Memory B cell (primary cell): ENCODE measurements around the gene MTLN.
"Not testable (repeated sequence)": the region's sequence is repeated elsewhere in the genome, so short reads cannot be mapped to it uniquely, and the experiment has no call there.

Source experiments
- ATAC-seq: fragments of 150-1000 bp; cut with Tn5 transposase; 2 replicates; pipeline ENCODE4 v1.10.0; 2021; ENCODE audit warnings: low read depth, mild to moderate bottlenecking, moderate library complexity
- DNase-seq, 2 donors: peaks; one replicate each; pipeline ENCODE4 v3.0.0; 2022; ENCODE audit warnings: low spot score in 2 of 2
- H3K27ac Mint-ChIP-seq: one replicate; pipeline ENCODE4 v1.8.0; 2022; ENCODE audit warnings: mild to moderate bottlenecking, moderate library complexity, mixed read lengths
- H3K27me3 Mint-ChIP-seq: one replicate; pipeline ENCODE4 v1.8.0; 2022; ENCODE audit warnings: mixed read lengths
- H3K36me3 Mint-ChIP-seq: one replicate; pipeline ENCODE4 v1.8.0; 2022; ENCODE audit warnings: mild to moderate bottlenecking, mixed read lengths
- H3K4me1 Mint-ChIP-seq: one replicate; pipeline ENCODE4 v1.8.0; 2022; ENCODE audit warnings: mixed read lengths
- H3K4me3 Mint-ChIP-seq: one replicate; pipeline ENCODE4 v1.8.0; 2022; ENCODE audit warnings: mild to moderate bottlenecking, moderate library complexity, mixed read lengths
- H3K9me3 Mint-ChIP-seq: one replicate; pipeline ENCODE4 v1.8.0; 2022; ENCODE audit warnings: mixed read lengths

Gene MTLN, protein sequence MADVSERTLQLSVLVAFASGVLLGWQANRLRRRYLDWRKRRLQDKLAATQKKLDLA

DNA sequence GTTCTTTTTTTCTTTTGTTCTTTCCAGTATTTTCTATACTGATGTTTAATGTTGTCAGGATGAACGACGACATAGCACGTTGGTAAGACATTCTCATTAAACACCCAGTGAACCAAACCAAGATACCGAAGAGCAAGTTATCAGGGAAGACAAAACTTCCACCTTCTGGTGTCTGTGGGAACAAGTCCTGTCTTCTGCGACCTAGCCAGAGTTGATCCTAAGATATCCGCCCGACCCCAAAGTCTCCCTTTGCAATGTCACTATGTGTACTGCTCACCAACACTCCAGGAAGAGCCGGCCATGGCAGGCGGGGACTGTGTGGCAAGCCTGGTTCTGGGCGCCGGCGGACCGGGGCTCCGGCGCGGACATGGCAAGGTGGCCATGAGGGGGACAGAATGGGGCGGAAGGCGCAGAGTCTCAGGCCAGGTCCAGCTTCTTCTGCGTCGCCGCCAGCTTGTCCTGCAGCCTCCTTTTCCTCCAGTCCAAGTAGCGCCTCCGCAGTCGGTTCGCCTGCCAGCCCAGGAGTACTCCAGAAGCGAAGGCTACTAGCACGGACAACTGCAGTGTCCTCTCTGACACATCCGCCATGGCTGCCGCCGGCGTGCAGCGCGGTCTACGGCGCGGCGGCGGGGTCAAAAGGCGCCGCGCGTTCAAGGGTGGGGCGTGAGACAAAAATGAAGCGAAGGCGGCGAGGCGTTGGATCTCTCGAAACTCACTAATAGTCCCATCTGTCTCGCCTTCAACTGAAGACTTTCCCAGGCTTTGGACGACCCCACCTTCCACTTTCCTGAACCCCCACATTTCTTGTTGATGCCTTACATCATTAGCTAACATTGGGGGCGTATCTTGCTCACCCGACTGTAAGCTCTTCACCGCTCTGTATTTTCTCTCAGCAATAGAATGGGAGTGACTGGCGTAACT, at the start of gene MTLN:
TSS of gene MTLN (minus strand) at position 610 of the 921 bp plus-strand sequence. CDS start at position 588, 22 bp downstream.
- peaks cover 2% of the 10 kb centered on the region for H3K9me3 Mint-ChIP-seq
- ATAC-seq (peak; percentile 96), DNase-seq (peak; percentile 58 to 71)
- H3K36me3 Mint-ChIP-seq, result peaks cover 12% of the 10 kb centered on the region
- H3K27me3 Mint-ChIP-seq, result peaks cover 14% of the 10 kb centered on the region
- H3K4me3 Mint-ChIP-seq, result peak within 1 kb of the TSS; percentile 93
- H3K4me1 Mint-ChIP-seq, result peaks cover 10% of the 10 kb centered on the region
- H3K27ac Mint-ChIP-seq, result peak within 1 kb of the TSS; percentile 87

DNA sequence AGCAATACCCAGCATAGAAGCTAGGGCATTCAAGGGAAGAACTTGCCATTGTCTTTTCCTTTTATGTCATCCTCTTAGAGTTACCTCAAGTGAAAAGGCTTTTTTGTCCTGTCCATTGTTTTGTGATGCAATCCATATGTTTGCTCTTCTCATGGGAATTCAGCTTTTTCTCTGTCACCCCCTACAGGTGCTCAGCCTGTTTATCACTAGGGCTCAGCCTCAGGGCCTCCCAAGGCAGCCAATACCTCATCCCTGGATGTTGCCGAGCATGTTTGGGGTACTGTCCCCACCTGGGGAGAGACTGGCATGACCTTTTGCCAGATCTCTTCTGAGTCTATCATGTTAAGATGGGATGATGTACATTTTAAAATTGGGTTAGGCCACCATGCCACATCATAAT, 49.6 kb upstream of the MTLN start:
- H3K4me3 Mint-ChIP-seq, H3K27me3 Mint-ChIP-seq, H3K4me1 Mint-ChIP-seq, DNase-seq, H3K27ac Mint-ChIP-seq, H3K36me3 Mint-ChIP-seq, H3K9me3 Mint-ChIP-seq, ATAC-seq: not testable (repeated sequence)

DNA sequence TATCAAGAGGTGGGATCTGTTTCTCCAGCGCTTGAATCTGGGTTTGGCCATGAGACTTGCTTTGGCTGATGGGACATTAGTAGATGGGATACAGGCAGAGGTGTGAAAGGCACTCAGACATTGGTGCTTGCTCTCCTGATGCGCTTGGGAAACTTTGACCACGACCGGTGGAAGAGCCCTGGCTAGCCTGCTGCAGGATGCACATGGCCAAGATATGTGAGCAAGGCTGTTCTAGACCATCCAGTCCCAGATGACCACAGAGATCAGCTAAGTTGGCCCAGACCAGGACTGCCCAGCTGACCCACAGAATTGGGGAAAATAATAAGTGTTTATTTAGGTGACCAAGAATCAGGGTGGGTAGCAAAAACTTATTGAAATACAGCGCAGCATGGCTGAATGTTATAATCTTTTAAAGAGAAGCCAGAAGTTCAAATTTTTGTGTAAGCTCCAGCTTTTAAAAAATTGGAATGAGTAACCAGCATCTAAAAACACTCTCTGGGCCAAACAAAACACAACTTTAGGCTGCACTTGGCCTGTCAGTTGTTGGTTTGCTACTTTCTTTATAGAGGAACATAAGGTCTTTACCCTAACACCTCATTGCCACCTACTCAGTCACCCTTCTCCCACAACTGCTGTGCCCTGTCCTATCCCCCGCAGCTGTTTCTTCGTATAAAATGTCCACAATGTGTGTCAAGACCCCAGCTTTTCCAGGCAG, 35.9 kb upstream of the MTLN start:
- H3K27ac Mint-ChIP-seq, H3K4me1 Mint-ChIP-seq, H3K4me3 Mint-ChIP-seq, ATAC-seq, H3K36me3 Mint-ChIP-seq, H3K27me3 Mint-ChIP-seq, DNase-seq, H3K9me3 Mint-ChIP-seq: not testable (repeated sequence)

- not testable (repeated sequence) for H3K27ac Mint-ChIP-seq, H3K36me3 Mint-ChIP-seq, H3K27me3 Mint-ChIP-seq, H3K4me1 Mint-ChIP-seq, DNase-seq, ATAC-seq, H3K9me3 Mint-ChIP-seq, H3K4me3 Mint-ChIP-seq
These were observed 33.4 kb upstream of the MTLN start for GRCh38 chr2:110245488-110246435.

- H3K36me3 Mint-ChIP-seq, H3K9me3 Mint-ChIP-seq: not testable (repeated sequence)
These were observed 30.9 kb upstream of the MTLN start for GRCh38 chr2:110243283-110243682.

DNA sequence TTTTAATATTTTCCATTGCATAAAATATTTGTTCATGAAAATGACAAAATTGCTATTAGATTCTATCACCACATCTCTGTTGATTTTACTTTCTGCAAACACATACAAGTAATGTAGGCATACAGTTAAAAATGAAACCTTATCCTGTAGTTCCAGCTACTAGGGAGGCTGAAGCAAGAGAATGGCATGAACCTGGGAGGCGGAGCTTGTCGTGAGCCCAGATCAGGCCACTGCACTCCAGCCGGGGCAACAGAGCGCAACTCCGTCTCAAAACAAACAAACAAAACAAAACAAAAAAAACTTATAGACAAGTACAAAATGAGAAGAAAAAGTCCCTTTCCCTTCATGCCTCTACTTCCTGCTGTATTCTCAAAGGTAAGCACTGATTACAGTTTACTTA, 22.2 kb upstream of the MTLN start:
- not testable (repeated sequence) for DNase-seq, H3K9me3 Mint-ChIP-seq, H3K4me1 Mint-ChIP-seq, H3K27me3 Mint-ChIP-seq, H3K36me3 Mint-ChIP-seq, ATAC-seq, H3K4me3 Mint-ChIP-seq, H3K27ac Mint-ChIP-seq

More at GRCh38 chr2:110243283-110243682, 30.9 kb upstream of the MTLN start:
- not testable (repeated sequence) for H3K4me1 Mint-ChIP-seq, H3K27me3 Mint-ChIP-seq, ATAC-seq, H3K27ac Mint-ChIP-seq, DNase-seq, H3K4me3 Mint-ChIP-seq

DNA sequence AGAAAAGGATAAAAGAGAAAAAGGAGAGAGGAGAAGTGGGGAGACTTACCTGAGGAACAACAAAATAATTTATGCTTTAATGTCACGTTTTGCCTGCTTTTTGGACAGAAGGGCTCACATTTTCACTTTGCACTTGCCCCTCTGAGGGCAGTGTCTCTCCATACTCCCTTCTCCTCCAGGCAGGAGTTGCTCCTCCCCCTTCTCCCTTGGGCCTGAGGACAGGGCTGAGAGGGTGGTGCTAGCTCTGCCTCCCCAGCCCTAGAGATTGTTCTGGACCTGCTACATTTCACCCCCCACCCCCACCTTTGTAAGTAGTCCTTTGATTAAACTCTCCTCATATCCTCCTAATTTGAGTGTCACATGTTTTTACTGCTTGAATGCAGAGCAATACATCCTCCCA, 17.5 kb upstream of the MTLN start:
- not testable (repeated sequence) for H3K9me3 Mint-ChIP-seq, ATAC-seq, H3K4me1 Mint-ChIP-seq, DNase-seq, H3K36me3 Mint-ChIP-seq, H3K27ac Mint-ChIP-seq, H3K27me3 Mint-ChIP-seq, H3K4me3 Mint-ChIP-seq

DNA sequence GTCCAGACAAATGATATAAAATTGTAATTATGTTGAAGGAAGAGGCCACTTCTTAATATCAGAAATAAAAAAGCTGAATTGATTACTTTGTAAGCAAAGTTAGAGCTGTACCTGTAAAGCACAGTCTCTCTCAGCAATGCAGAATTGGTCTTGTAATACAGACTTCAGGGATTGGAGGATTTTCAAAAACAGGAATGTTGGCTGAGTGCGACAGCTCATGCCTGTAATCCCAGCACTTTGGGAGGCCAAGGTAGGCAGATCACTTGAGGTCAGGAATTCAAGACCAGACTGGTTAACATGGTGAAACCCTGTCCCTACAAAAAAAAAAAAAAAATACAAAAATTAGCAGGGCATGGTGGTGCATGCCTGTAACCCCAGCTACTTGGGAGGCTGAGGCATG, 10.3 kb upstream of the MTLN start:
- not testable (repeated sequence) for ATAC-seq, DNase-seq, H3K4me3 Mint-ChIP-seq, H3K9me3 Mint-ChIP-seq, H3K4me1 Mint-ChIP-seq, H3K36me3 Mint-ChIP-seq, H3K27ac Mint-ChIP-seq
- H3K27me3 Mint-ChIP-seq, result peaks cover 20% of the 10 kb centered on the region

- Mint-ChIP-seq H3K27me3 (peaks cover 19% of the 10 kb centered on the region), H3K27ac (no peak overlapping the region), H3K9me3 (no peaks in the 10 kb centered on the region), H3K36me3 (peaks cover 1% of the 10 kb centered on the region), H3K4me3 (no peak overlapping the region), H3K4me1 (no peaks in the 10 kb centered on the region)
- ATAC-seq (no peak), DNase-seq (no peak)
These were observed 9.6 kb upstream of the MTLN start for GRCh38 chr2:110221938-110222337.

DNA sequence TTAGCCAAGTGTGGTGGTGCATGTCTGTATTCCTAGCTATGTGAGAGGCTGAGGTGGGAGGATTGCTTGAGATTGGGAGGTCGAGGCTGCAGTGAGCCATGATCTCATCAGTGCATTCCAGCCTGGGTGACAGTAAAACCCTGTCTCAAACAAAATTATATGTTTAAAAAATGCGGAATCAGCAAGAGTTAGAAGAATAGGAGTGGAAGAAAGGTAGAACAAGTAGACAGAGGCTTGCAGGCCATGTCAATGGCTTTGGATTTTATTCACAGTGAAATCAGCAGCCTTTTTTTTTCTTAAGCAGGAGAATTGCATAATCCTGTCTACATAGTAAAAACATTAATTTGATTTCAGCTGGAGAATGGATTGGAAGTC, 7.8 kb upstream of the MTLN start:
- no peak overlapping the region for H3K4me3 Mint-ChIP-seq
- ATAC-seq (no peak), DNase-seq (no peak)
- peaks cover 25% of the 10 kb centered on the region for H3K27me3 Mint-ChIP-seq
- peaks cover 1% of the 10 kb centered on the region for H3K36me3 Mint-ChIP-seq
- no peak overlapping the region for H3K27ac Mint-ChIP-seq
- H3K4me1 Mint-ChIP-seq, result no peaks in the 10 kb centered on the region
- H3K9me3 Mint-ChIP-seq, result no peaks in the 10 kb centered on the region

GRCh38 chr2:110219496-110220189, 7.3 kb upstream of the MTLN start:
- H3K4me1 Mint-ChIP-seq, result no peaks in the 10 kb centered on the region
- H3K27me3 Mint-ChIP-seq, result peaks cover 28% of the 10 kb centered on the region
- H3K9me3 Mint-ChIP-seq, result no peaks in the 10 kb centered on the region
- no peak overlapping the region for H3K27ac Mint-ChIP-seq
- H3K36me3 Mint-ChIP-seq, result peaks cover 1% of the 10 kb centered on the region
- no peak for ATAC-seq
- DNase-seq, result no peak
- no peak overlapping the region for H3K4me3 Mint-ChIP-seq

- ATAC-seq, H3K27ac Mint-ChIP-seq, DNase-seq, H3K9me3 Mint-ChIP-seq, H3K4me1 Mint-ChIP-seq, H3K36me3 Mint-ChIP-seq, H3K4me3 Mint-ChIP-seq: not testable (repeated sequence)
- peaks cover 28% of the 10 kb centered on the region for H3K27me3 Mint-ChIP-seq
These were observed 6.5 kb upstream of the MTLN start for GRCh38 chr2:110218889-110219288.

DNA sequence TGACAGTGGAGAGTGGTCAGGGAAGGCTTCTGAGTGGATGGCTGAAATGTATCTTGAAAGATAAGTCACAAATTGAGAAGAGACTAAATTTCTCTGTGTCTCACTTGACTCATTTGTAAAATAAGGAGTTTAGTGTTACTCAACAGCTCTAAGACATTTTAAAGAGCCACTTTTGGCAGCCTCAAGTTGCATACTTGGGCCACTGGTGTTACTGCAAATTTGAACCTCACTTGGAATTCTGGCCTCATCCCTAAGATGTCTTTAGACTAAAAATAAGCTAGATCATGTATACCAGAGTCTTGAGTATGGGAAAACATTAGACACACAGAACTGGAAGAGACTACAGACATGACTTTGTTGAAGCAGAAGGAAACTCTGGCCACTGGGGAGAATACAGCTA, 4.5 kb upstream of the MTLN start:
- H3K4me1 Mint-ChIP-seq, result peaks cover 2% of the 10 kb centered on the region
- H3K4me3 Mint-ChIP-seq, result no peak overlapping the region
- no peak overlapping the region for H3K27ac Mint-ChIP-seq
- H3K27me3 Mint-ChIP-seq, result peaks cover 30% of the 10 kb centered on the region
- peaks cover 1% of the 10 kb centered on the region for H3K36me3 Mint-ChIP-seq
- ATAC-seq (no peak), DNase-seq (no peak)
- H3K9me3 Mint-ChIP-seq, result peaks cover 2% of the 10 kb centered on the region
